ENCODE results near the gene GNAI2. TPM values are rescaled to one million over a fixed set of nuclear protein-coding genes. Genes with fewer than 3 reads are reported as not detected.

GNAI2 gene
- total RNA-seq, 1 donor from 2014 or later = 176 TPM

DNA sequence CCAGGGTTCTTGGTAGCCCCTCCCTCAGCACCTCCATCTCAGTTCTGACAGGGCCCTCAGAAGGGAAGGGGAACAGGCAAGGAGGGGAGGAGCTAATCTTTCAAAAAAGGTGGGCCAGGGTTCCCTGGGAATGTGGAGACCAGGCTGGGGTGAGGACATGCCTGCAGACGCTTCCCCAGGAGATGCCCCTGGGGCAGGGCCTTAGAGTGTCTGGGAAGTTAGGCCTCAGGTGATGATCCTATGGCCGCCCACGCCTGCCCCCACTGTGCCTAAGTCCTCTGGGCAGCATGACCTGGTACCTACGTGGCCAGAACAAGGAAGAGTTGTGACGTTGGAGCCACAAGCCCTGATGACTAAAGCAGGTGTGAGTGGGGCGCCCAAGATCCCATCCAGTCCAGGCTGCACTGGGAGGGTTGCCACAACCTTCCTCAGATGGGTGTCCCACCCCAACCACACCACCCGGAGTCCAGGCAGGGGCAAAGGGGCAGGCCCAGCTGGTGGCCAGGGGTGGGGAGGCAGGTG, 29.0 kb downstream of the GNAI2 start:
- no peak for DNase-seq (ENCODE audit: low read depth, low spot score)
- no peak overlapping the region for H3K27ac Mint-ChIP-seq (ENCODE audit: unreplicated experiment)
- TF ChIP-seq, protein P1, sequence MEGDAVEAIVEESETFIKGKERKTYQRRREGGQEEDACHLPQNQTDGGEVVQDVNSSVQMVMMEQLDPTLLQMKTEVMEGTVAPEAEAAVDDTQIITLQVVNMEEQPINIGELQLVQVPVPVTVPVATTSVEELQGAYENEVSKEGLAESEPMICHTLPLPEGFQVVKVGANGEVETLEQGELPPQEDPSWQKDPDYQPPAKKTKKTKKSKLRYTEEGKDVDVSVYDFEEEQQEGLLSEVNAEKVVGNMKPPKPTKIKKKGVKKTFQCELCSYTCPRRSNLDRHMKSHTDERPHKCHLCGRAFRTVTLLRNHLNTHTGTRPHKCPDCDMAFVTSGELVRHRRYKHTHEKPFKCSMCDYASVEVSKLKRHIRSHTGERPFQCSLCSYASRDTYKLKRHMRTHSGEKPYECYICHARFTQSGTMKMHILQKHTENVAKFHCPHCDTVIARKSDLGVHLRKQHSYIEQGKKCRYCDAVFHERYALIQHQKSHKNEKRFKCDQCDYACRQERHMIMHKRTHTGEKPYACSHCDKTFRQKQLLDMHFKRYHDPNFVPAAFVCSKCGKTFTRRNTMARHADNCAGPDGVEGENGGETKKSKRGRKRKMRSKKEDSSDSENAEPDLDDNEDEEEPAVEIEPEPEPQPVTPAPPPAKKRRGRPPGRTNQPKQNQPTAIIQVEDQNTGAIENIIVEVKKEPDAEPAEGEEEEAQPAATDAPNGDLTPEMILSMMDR (conservative IDR thresholded peaks at IDR 0.05) = no peak
- peak overlapping the region; percentile 56 for H3K4me3 Mint-ChIP-seq
- H3K9me3 Mint-ChIP-seq = no peaks in the 10 kb centered on the region
- peaks cover 10% of the 10 kb centered on the region for H3K27me3 Mint-ChIP-seq (ENCODE audit: low read depth)
- H3K4me1 Mint-ChIP-seq = peaks cover 44% of the 10 kb centered on the region
- H3K36me3 Mint-ChIP-seq (ENCODE audit: low read depth) = no peaks in the 10 kb centered on the region

DNA sequence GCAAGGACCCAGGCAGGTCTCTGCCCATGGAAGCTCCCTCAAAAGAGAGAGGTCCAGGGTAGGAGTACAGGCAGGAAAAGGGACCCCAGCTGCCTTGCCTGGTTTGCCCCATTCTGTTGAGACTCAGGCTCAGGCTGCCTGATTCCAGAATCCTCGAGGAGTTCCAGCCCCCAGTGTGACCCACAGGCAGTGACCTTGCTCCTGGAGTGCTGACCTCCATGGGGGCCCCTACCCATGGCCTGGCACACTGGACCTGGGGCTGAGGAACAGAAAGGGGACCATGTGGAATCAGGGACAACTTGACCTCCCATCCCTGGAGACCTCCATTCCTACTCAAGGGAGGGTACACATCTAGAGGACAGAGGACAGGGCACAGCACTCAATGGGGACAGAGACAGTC, 29.6 kb downstream of the GNAI2 start:
- no peak for DNase-seq (ENCODE audit: low read depth, low spot score)
- H3K4me3 Mint-ChIP-seq = peak overlapping the region; percentile 70
- H3K4me1 Mint-ChIP-seq = peaks cover 44% of the 10 kb centered on the region
- TF ChIP-seq, protein P1 (conservative IDR thresholded peaks at IDR 0.05) = no peak
- H3K27ac Mint-ChIP-seq (ENCODE audit: unreplicated experiment) = peak overlapping the region; percentile 47
- no peaks in the 10 kb centered on the region for H3K9me3 Mint-ChIP-seq
- H3K36me3 Mint-ChIP-seq (ENCODE audit: low read depth) = no peaks in the 10 kb centered on the region
- peaks cover 10% of the 10 kb centered on the region for H3K27me3 Mint-ChIP-seq (ENCODE audit: low read depth)

DNA sequence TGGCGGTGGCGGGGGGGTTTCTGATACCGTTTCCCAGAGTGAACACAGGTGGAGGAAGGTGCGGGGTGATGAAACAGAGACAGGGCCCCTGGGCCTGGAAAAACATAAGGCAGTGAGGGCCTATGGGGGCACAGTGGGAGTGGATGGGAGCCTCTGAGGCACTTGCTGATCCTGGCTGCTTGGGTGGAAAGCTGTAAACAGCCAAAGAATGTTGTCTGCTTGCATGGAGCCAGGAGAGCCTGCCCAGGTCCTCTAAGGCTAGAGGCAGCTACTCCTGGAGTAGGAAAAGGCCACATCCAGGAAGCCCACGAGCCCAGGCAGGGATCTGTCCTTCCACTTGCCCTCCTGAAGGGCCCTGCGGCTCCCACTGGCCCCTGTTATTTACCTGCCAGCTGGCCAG, 30.0 kb downstream of the GNAI2 start:
- H3K4me3 Mint-ChIP-seq = peak overlapping the region; percentile 70
- no peaks in the 10 kb centered on the region for H3K9me3 Mint-ChIP-seq
- peaks cover 10% of the 10 kb centered on the region for H3K27me3 Mint-ChIP-seq (ENCODE audit: low read depth)
- no peak for DNase-seq (ENCODE audit: low read depth, low spot score)
- H3K4me1 Mint-ChIP-seq = peaks cover 41% of the 10 kb centered on the region
- TF ChIP-seq, protein P1 (conservative IDR thresholded peaks at IDR 0.05) = no peak
- peak overlapping the region; percentile 47 for H3K27ac Mint-ChIP-seq (ENCODE audit: unreplicated experiment)
- H3K36me3 Mint-ChIP-seq (ENCODE audit: low read depth) = no peaks in the 10 kb centered on the region

DNA sequence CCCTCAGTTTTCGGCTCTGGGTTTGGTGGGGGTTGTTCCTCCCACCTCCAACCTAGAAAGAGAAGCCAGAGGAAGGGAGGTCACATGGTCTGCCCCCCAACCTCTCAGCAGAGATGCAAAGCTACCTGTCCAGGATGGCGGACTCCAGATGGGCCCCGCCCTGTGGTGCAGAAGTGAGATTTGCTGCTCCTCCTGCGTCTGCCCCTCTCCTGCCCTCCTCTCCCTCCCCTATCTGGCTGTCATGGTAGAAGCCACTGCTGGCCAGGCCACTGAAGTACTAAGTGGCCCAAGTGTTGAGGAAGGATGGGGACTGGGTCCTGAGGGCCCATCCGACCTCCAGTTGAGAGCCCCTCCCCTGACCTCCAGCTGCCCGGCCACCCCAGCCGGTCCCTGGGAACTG, 30.8 kb downstream of the GNAI2 start:
- TF ChIP-seq, protein P1 (conservative IDR thresholded peaks at IDR 0.05) = no peak
- no peak overlapping the region for H3K27ac Mint-ChIP-seq (ENCODE audit: unreplicated experiment)
- H3K36me3 Mint-ChIP-seq (ENCODE audit: low read depth) = no peaks in the 10 kb centered on the region
- peaks cover 42% of the 10 kb centered on the region for H3K4me1 Mint-ChIP-seq
- H3K9me3 Mint-ChIP-seq = no peaks in the 10 kb centered on the region
- no peak for DNase-seq (ENCODE audit: low read depth, low spot score)
- no peak overlapping the region for H3K4me3 Mint-ChIP-seq
- H3K27me3 Mint-ChIP-seq (ENCODE audit: low read depth) = peaks cover 16% of the 10 kb centered on the region

DNA sequence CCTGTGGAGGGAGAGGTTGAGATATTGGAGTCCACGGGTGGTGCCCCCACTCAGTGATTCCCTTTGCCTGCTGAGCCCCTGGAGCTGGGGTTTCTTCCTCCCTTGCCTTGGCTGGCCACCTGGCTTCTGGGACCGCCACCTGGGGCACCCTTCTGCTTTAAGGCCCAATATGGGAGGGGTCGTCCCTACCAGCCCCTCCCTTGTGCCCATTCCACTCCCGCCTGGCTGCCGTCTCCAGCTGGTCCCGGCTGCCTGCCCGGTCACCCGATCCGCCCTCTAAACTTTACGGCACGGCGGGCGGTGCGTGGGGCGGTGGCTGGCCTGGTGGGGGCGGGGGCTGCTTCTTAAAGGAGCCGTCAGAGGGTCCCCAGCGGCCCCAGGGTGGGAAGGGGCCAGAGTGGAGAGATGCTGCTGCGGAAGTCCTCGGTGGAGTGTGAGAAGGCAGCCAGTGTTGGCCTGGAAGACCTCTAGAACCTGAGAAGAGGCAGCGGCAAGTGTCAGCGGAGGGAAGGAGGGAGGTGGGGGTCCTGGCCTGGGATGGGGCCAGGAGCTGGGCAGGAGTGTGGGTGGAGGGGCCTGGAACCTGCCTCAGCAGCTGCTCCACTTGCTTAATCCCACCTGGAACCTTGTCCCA, 31.4 kb downstream of the GNAI2 start:
- peak overlapping the region; percentile 19 for H3K4me3 Mint-ChIP-seq
- no peaks in the 10 kb centered on the region for H3K9me3 Mint-ChIP-seq
- H3K4me1 Mint-ChIP-seq = peaks cover 41% of the 10 kb centered on the region
- TF ChIP-seq, protein P1 (conservative IDR thresholded peaks at IDR 0.05) = no peak
- H3K36me3 Mint-ChIP-seq (ENCODE audit: low read depth) = no peaks in the 10 kb centered on the region
- peaks cover 18% of the 10 kb centered on the region for H3K27me3 Mint-ChIP-seq (ENCODE audit: low read depth)
- DNase-seq (ENCODE audit: low read depth, low spot score) = no peak
- H3K27ac Mint-ChIP-seq (ENCODE audit: unreplicated experiment) = no peak overlapping the region

Measured in neural crest cell (in vitro differentiated cells).